Muscle of leg (tissue), 11 donors: Measurements from ENCODE around the gene CDK14. TPM values are rescaled to one million over a fixed set of nuclear protein-coding genes. Genes with fewer than 3 reads are reported as not detected.
"Not testable (repeated sequence)": the region's sequence is repeated elsewhere in the genome, so short reads cannot be mapped to it uniquely, and the experiment has no call there.

ENCODE experiments used
- DNase-seq: peaks from one replicate; pipeline ENCODE4 v3.0.0; 2013
- H3K27ac ChIP-seq: one replicate; pipeline ENCODE4 v1.5.1; 2013; ENCODE audit warnings: mild to moderate bottlenecking, low read length, control low read depth
- H3K27me3 ChIP-seq: one replicate; pipeline ENCODE4 v1.6.1; 2013; ENCODE audit warnings: low read length; ENCODE audit not compliant: control insufficient read depth, insufficient read depth
- H3K36me3 ChIP-seq: one replicate; pipeline ENCODE4 v1.6.1; 2013; ENCODE audit warnings: low read length; ENCODE audit not compliant: control insufficient read depth, insufficient read depth
- H3K4me1 ChIP-seq: one replicate; pipeline ENCODE4 v1.6.1; 2013; ENCODE audit warnings: low read length; ENCODE audit not compliant: control insufficient read depth, insufficient read depth
- H3K4me3 ChIP-seq: one replicate; pipeline ENCODE4 v1.5.1; 2013; ENCODE audit warnings: low read length, control low read depth
- H3K9me3 ChIP-seq: replicated peaks from 2 replicates; pipeline ENCODE4 v1.6.1; 2013; ENCODE audit warnings: low read depth, low read length; ENCODE audit not compliant: control insufficient read depth
- WGBS: methylation state at CpG from one replicate; pipeline ENCODE4 v1.1.5; 2013; ENCODE audit warnings: missing lambda C conversion rate; ENCODE audit not compliant: insufficient coverage; 5-methylcytosine and 5-hydroxymethylcytosine counted together
- polyA plus RNA-seq, 8 donors: library from polyadenylated mRNA; unstranded; fragments of 120-200 nt; gene quantifications; one replicate each; pipeline versions ENCODE4 v1.2.1 to v1.2.3, GENCODE V29; 2013; ENCODE audit warnings: inconsistent platforms in 1 of 8, low replicate concordance in 1 of 8; ENCODE audit not compliant: insufficient read length in 8 of 8, insufficient read depth in 1 of 8
- total RNA-seq: library from RNA; stranded (reverse); fragments of 120-200 nt; gene quantifications from one replicate; pipeline ENCODE4 v1.2.4, GENCODE V29; 2013

The CDK14 gene
- total and polyA plus RNA-seq, 9 donors = 14.9 to 36.7 (median 21.3) TPM

DNA sequence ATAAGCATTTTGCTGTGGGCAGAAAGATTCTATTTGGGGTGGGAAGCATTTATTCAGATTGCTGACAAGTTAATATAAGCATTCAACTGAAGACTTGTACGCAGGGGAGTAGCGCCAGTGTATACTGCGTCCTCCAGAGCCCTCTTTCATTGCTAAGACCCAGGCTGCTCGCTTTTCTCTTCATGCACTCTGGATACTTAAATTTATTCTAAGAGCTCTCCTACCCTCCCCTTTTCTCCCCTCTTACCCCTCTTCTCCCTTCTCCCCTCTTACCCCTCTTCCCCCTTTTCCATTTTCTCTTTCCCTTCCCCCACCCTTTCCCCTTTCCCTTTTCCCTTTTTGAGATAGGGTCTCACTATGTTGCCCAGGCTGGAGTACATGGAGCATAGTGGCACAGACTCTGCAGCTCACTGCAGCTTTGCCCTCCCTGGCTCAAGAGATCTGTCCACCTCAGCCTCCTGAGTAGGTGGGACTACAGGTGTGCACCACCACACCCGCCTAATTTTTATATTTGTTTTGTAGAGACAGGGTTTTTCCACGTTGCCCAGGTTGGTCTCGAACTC is 125.8 kb downstream of the CDK14 start:
- Histone ChIP-seq H3K36me3 (no peaks in the 10 kb centered on the region), H3K27ac (peak overlapping the region; percentile 71)
- DNase-seq = no peak

DNA sequence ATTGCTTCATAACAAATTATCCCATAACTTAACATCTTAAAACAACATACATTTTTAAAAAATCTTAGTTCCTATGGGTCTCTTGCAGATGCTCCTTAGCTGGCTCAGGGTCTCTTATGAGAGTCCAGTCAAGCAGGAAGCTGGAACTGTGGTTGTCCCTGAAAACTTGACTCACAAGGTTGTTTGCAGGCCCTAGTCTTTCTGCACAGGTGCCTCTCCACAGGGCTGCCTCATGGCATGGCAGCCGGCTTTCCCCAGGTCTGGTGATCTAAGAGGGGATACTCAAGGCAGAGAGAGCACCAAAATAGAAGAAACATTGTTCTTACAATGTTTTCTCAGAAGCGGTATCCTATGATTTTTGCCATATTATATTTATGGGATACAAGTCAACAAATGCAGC is 127.1 kb downstream of the CDK14 start:
- no peak overlapping the region for H3K27ac ChIP-seq
- H3K4me3 ChIP-seq = no peak overlapping the region
- H3K27me3 ChIP-seq = no peaks in the 10 kb centered on the region
- no CpG with 5 or more reads among the region's 2 CpGs for WGBS
- H3K4me1 ChIP-seq = peaks cover 10% of the 10 kb centered on the region
- no peak for DNase-seq
- no peaks in the 10 kb centered on the region for H3K36me3 ChIP-seq
- H3K9me3 ChIP-seq = no peaks in the 10 kb centered on the region

More for the DNA sequence above, 125.8 kb downstream of the CDK14 start:
- H3K4me3 ChIP-seq = no peak overlapping the region
- H3K4me1 ChIP-seq = peaks cover 10% of the 10 kb centered on the region
- H3K9me3 ChIP-seq = no peaks in the 10 kb centered on the region
- 91% methylated on average over 5 of the region's 7 CpGs for WGBS
- no peaks in the 10 kb centered on the region for H3K27me3 ChIP-seq

GRCh38 chr7:90723866-90724265 is 127.7 kb downstream of the CDK14 start:
- H3K9me3 ChIP-seq = no peaks in the 10 kb centered on the region
- DNase-seq = no peak
- no peaks in the 10 kb centered on the region for H3K27me3 ChIP-seq
- H3K27ac ChIP-seq = no peak overlapping the region
- H3K36me3 ChIP-seq = no peaks in the 10 kb centered on the region
- peaks cover 10% of the 10 kb centered on the region for H3K4me1 ChIP-seq
- no peak overlapping the region for H3K4me3 ChIP-seq

DNA sequence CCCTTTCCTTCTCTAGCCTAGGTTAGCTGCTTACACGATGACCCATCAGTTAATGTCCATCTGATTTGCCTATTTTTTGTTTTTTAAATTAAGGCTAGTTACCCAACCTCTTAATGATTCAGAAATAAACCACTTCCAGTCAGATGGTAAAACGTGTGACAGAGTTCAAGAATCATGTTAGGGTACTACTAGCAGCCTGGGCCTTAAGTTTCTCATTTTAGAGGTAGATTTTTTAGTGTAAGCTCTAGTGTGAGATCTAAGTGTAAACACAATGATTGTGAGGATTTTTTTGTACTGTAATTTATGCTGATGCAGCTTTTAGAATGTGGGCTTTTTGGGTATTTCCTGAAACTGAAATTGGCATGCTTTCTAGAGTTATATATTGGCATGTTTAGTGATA is 130.0 kb downstream of the CDK14 start:
- Histone ChIP-seq H3K36me3 (no peaks in the 10 kb centered on the region), H3K27ac (no peak overlapping the region), H3K4me3 (no peak overlapping the region), H3K27me3 (no peaks in the 10 kb centered on the region), H3K4me1 (peaks cover 8% of the 10 kb centered on the region), H3K9me3 (no peaks in the 10 kb centered on the region)
- WGBS = no CpG with 5 or more reads among the region's 2 CpGs
- DNase-seq = no peak

DNA sequence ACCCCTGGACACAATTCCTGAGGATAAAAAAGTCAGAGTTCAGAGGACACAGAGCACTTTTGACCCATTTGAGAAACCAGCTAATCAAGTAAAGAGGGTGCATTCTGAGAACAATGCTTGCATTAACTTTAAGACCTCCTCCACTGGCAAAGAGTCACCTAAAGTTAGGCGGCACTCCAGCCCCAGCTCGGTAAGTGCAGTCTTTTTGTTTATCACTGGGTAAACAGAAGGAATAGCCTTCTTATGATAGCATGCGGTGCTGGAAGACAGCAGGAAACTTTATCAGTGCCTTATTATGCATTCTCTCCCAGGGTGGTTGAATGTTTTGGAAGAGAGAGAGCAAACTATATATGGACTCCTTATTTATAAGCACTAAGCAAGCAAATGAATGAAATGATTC is 130.5 kb downstream of the CDK14 start:
- Histone ChIP-seq H3K9me3 (no peaks in the 10 kb centered on the region), H3K4me3 (no peak overlapping the region), H3K27me3 (no peaks in the 10 kb centered on the region), H3K4me1 (peaks cover 5% of the 10 kb centered on the region), H3K27ac (no peak overlapping the region), H3K36me3 (no peaks in the 10 kb centered on the region)
- no CpG with 5 or more reads among the region's 3 CpGs for WGBS
- no peak for DNase-seq

DNA sequence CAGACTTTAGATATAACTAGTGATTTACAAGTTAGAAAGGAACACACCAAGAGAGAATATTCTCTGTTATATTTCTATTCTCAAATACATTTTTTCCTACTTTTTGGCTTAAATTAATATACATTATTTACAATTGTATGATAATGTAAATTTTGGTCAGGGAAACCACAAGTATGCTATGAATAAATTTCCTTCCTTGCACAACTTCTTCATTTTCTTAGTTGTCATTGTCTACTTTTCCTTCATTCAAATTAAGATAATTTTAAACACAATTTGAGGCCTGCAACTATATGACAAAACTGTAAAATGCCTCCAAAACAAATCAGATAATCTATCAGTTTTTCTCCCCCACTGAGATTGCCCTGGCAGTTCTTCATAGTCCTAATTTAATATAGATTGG is 131.3 kb downstream of the CDK14 start:
- Histone ChIP-seq H3K27me3 (no peaks in the 10 kb centered on the region), H3K4me1 (no peaks in the 10 kb centered on the region), H3K27ac (no peak overlapping the region), H3K9me3 (peaks cover 4% of the 10 kb centered on the region), H3K4me3 (no peak overlapping the region), H3K36me3 (no peaks in the 10 kb centered on the region)
- no peak for DNase-seq

DNA sequence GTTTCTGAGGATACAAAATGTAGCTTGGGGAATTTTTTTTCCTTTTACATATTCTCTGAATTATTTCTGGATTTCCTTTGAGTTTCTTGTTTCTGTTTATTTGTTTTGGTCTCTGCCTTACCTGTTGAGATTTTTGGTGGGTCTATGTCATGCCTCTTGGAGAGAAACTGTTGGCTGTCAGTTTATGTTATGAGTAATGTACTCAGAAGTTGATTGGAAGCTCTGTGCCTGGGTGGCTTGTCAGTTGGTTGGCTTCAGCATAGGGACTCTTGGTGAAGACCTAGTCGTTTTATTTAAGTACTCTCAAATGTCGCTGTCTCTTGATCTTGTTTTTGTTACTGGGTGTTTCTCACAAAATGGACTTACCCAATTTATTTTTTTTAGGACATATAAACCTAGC is 132.4 kb downstream of the CDK14 start:
- DNase-seq = no peak
- no CpG with 5 or more reads among the region's 2 CpGs for WGBS
- H3K4me1 ChIP-seq = no peaks in the 10 kb centered on the region

GRCh38 chr7:90735611-90736280 is 139.6 kb downstream of the CDK14 start:
- not testable (repeated sequence) for H3K27me3 ChIP-seq, H3K4me1 ChIP-seq, DNase-seq, H3K36me3 ChIP-seq, H3K4me3 ChIP-seq, H3K27ac ChIP-seq
- 91% methylated on average over 16 of the region's 20 CpGs for WGBS
- peaks cover 11% of the 10 kb centered on the region for H3K9me3 ChIP-seq

More for the DNA sequence above, 132.4 kb downstream of the CDK14 start:
- Histone ChIP-seq H3K9me3 (peaks cover 8% of the 10 kb centered on the region), H3K4me3 (no peak overlapping the region), H3K27ac (no peak overlapping the region), H3K36me3 (no peaks in the 10 kb centered on the region), H3K27me3 (no peaks in the 10 kb centered on the region)

- H3K4me1 ChIP-seq = no peaks in the 10 kb centered on the region
- H3K27ac ChIP-seq = no peak overlapping the region
- H3K27me3 ChIP-seq = no peaks in the 10 kb centered on the region
- H3K4me3 ChIP-seq = no peak overlapping the region
- peaks cover 11% of the 10 kb centered on the region for H3K9me3 ChIP-seq
- no peak for DNase-seq
- no CpG with 5 or more reads among the region's 2 CpGs for WGBS
- peaks cover 4% of the 10 kb centered on the region for H3K36me3 ChIP-seq
Observed at GRCh38 chr7:90736316-90736715, 140.2 kb downstream of the CDK14 start.

- WGBS = no CpG with 5 or more reads among the region's 4 CpGs
- peaks cover 7% of the 10 kb centered on the region for H3K9me3 ChIP-seq
- no peaks in the 10 kb centered on the region for H3K27me3 ChIP-seq
- no peak overlapping the region for H3K27ac ChIP-seq
- DNase-seq = no peak
- no peaks in the 10 kb centered on the region for H3K4me1 ChIP-seq
- no peak overlapping the region for H3K4me3 ChIP-seq
- H3K36me3 ChIP-seq = peaks cover 4% of the 10 kb centered on the region
Observed at GRCh38 chr7:90736968-90737939, 141.1 kb downstream of the CDK14 start.
